ENCODE measurements around the gene PNPLA2. TPM values are rescaled to one million over a fixed set of nuclear protein-coding genes. Genes with fewer than 3 reads are reported as not detected.

PNPLA2 gene
- polyA plus RNA-seq, 1 experiment, result 17.3 TPM

GRCh38 chr11:842370-843002, 23.8 kb downstream of the PNPLA2 start, which contains the start of the genes POLR2L and TSPAN4:
Gene POLR2L (minus strand): TSS chr11:842529. CDS start chr11:842508, 21 bp downstream.
Gene TSPAN4 (plus strand): TSS chr11:842852. CDS start chr11:850305, 7,453 bp downstream.
- CTCF ChIA-PET, result no interaction called here
- H3K4me3 ChIP-seq (ENCODE audit: low read depth, low read length), result peak within 1 kb of the TSS; percentile 71
- DNase-seq (ENCODE audit: low read depth, low spot score), result peak; percentile 68
- no peaks in the 10 kb centered on the region; the same call in 1 of the 2 replicates for H3K9me3 ChIP-seq (ENCODE audit: control insufficient read depth, insufficient read depth, low read length)
- POLR2A ChIA-PET, result interaction anchor here (0.8 to 3.1 kb wide), 7 partner anchors 9 to 799 kb away, joined by 3 to 66 read pairs (median 6); partner anchors contain the start of genes CD151, PNPLA2 and RPLP2
- TF ChIP-seq CTCF (IDR thresholded peaks at IDR 0.05; ENCODE audit: low read depth, low read length), result no peak
- H3K27ac ChIP-seq (ENCODE audit: low read depth, low read length), result peak within 1 kb of the TSS; percentile 97
- H3K27me3 ChIP-seq (ENCODE audit: control insufficient read depth, insufficient read depth, low read length), result no peaks in the 10 kb centered on the region

DNA sequence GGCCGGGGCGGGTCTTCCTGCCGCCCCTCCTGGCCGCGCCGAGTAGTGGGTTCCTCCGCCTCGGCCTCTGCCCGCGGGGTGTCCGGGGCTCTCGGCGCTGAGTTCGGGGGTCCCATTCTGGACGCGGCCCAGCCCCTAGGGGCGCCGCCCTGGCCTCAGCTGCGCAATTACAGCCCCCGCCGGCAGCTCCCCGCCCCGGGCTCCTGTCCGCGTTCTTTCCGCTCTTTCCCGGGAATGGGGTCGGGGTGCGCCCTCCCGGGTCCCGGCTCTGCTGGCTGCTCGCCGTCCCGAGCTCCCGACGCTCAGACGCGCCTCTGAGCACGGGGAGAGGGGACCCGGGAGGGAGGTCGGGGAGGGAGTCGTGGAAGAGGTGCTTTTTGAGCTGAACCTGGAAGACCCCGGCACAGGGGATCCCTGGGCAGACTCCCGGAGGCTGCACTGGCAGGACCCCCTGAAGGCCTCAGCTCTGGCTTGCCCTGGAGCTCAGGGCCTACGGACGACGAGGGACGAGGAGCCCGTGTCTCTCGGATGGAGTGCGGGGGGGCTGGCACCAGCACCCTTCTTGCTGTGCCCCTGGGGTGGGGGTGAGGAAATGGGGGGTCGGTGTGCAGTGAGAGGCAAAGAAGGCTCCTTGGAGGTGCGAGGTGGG, 24.5 kb downstream of the PNPLA2 start:
- no peak for DNase-seq (ENCODE audit: low read depth, low spot score)
- Histone ChIP-seq H3K27ac (ENCODE audit: low read depth, low read length) (peak overlapping the region; percentile 97), H3K4me3 (ENCODE audit: low read depth, low read length) (peak overlapping the region; percentile 71), H3K9me3 (ENCODE audit: control insufficient read depth, insufficient read depth, low read length) (no peaks in the 10 kb centered on the region; the same call in 1 of the 2 replicates), H3K27me3 (ENCODE audit: control insufficient read depth, insufficient read depth, low read length) (no peaks in the 10 kb centered on the region)
- peak; percentile 4; the same call in 1 of the 2 replicates for TF ChIP-seq CTCF (IDR thresholded peaks at IDR 0.05; ENCODE audit: low read depth, low read length)
- ChIA-PET CTCF (no interaction called here), POLR2A (interaction anchor here (0.8 to 3.1 kb wide), 9 partner anchors 10 to 798 kb away, joined by 3 to 66 read pairs (median 6); partner anchors contain the start of genes CD151, PNPLA2 and RPLP2)

GRCh38 chr11:843818-844692, 25.3 kb downstream of the PNPLA2 start:
- ChIA-PET CTCF (no interaction called here), POLR2A (interaction anchor here (1.3 to 3.1 kb wide), 6 partner anchors 11 to 35 kb away, joined by 3 to 66 read pairs (median 14); partner anchors contain the start of genes CD151, PNPLA2 and RPLP2)
- H3K27me3 ChIP-seq (ENCODE audit: control insufficient read depth, insufficient read depth, low read length), result no peaks in the 10 kb centered on the region

More at GRCh38 chr11:843818-844692, 25.3 kb downstream of the PNPLA2 start:
- no peak for TF ChIP-seq CTCF (IDR thresholded peaks at IDR 0.05; ENCODE audit: low read depth, low read length)
- DNase-seq (ENCODE audit: low read depth, low spot score), result peak; percentile 79
- peak overlapping the region; percentile 97 for H3K27ac ChIP-seq (ENCODE audit: low read depth, low read length)
- peak overlapping the region; percentile 71 for H3K4me3 ChIP-seq (ENCODE audit: low read depth, low read length)
- no peaks in the 10 kb centered on the region; the same call in 1 of the 2 replicates for H3K9me3 ChIP-seq (ENCODE audit: control insufficient read depth, insufficient read depth, low read length)
